ENCODE measurements around the gene HAPLN3.

- TF ChIP-seq CTCF (IDR thresholded peaks at IDR 0.05; ENCODE audit: insufficient read depth, low read length), result no peak
- TF ChIP-seq POLR2AphosphoS5 (IDR thresholded peaks at IDR 0.05; ENCODE audit: low read depth), result no peak
- no peak for TF ChIP-seq SPI1 (IDR thresholded peaks at IDR 0.05; ENCODE audit: borderline replicate concordance, low read depth)
- no peak for TF ChIP-seq GABPA (IDR thresholded peaks at IDR 0.05; ENCODE audit: low read depth)
These were observed 31.9 kb downstream of the HAPLN3 start for GRCh38 chr15:88863412-88863811.
